Stimulated activated CD4-positive, alpha-beta T cell treated with anti-CD3 and anti-CD28 coated beads, Interleukin-4, amount 100 ng/mL, for 4 hours (primary cell): Measurements from ENCODE around the gene RBM3.
"Not testable (repeated sequence)": the region's sequence is repeated elsewhere in the genome, so short reads cannot be mapped to it uniquely, and the experiment has no call there.

Source experiments
- DNase-seq, 2 experiments: peaks; one replicate each; pipeline ENCODE4 v3.0.0-alpha.2; 2020

RBM3 gene

GRCh38 chrX:48574270-48575266 lies at the start of gene RBM3:
RBM3 (plus strand) TSS chrX:48574484; CDS start chrX:48575181, 697 bp downstream.
- DNase-seq, result peak; percentile 81 to 94

DNA sequence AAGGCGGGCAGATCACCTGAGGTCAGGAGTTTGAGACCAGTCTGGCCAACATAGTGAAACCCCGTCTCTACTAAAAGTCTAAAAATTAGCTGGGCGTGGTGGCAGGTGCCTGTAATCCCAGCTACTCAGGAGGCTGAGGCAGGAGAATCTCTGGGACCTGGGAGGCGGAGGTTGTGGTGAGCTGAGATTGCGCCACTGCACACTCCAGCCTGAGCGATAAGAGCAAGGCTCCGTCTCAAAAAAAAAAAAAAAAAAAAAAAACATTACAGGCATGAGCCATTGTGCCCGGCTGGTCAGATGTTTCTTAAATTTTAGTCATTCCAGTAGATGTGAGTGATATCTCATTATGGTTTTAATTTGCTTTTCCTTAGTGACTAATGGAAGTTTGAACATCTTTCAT lies 48.4 kb upstream of the RBM3 start:
- DNase-seq, result not testable (repeated sequence)

DNA sequence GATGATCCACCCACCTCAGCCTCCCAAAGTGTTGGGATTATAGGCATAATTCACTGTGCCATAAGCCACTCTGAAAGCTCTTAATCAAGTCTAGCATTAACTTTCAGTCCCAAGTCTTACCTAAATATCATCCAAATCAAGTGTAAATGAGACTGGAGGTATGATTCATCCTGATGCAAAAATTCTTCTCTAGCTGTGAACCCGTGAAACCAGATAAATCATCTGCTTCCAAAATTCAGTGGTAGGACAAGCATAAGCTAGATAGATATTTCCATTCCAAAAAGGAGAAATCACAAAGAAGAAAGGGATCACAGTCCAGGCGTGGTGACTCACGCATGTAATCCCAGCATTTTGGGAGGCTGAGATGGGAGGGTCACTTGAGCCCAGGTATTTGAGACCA lies 43.5 kb upstream of the RBM3 start:
- no peak for DNase-seq

DNA sequence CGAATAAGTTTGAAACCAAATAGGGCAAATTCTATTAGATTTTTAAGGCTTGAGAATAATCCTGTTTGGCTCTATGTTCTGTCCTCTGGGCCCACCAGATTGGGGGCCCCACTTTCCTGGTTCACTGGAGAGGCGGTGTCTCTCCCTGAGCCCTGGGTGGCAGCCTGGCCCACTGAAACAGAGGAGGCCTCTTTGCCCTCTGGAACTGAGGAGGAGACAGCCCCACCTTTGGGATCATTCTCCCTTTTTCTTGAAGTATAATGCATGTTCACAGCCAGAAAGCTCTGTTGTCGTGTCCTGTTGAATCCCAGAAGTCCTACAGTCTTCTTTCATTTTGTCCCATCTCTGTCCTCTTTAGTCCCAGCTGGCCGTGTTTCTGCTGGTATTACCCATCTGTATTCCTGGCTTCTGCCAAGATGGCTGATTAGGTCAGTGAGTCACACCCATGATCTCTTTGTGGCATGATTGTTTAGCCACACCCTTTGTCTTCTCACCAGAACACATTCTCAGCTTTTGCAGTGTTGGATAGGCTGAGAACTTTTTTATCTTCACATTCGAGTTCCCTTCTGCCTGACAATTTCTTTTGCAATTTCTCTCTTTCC lies 42.8 kb upstream of the RBM3 start:
- DNase-seq, result no peak

DNA sequence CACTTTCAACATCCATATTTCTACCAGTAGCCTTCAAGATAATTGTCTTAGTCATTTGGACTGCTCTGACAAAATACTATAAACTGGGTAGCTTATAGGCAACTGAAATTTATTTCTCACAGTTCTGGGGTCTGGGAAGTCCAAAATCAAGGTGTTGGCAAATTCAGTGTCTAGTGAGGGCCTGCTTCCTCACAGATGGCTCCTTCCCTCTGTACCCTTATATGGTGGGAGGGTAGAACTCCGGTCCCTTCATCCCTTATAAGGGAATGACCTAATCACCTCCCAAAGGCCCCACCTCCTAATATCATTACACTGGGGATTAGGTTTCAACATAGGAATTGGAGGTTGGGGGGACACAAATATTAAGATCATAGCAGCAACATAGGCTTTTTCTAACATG lies 42.1 kb upstream of the RBM3 start:
- DNase-seq, result no peak

DNA sequence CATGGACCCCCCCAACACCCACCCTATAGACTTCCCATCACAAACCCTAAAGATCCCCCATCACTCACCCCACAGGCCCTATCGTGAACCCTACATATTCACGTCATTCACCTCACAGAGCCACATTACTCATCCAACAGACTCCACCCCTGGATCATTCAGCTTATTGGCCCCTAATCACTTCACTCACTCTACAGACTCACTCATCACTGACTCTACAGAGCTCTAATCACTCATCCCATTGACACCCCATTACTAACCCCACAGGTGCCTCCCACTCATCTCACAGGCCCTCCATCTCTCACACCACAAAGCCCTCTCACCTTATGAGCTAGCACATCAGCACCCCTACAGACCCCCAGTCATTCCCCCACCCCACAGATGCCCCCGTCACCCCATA lies 41.1 kb upstream of the RBM3 start:
- no peak for DNase-seq

DNA sequence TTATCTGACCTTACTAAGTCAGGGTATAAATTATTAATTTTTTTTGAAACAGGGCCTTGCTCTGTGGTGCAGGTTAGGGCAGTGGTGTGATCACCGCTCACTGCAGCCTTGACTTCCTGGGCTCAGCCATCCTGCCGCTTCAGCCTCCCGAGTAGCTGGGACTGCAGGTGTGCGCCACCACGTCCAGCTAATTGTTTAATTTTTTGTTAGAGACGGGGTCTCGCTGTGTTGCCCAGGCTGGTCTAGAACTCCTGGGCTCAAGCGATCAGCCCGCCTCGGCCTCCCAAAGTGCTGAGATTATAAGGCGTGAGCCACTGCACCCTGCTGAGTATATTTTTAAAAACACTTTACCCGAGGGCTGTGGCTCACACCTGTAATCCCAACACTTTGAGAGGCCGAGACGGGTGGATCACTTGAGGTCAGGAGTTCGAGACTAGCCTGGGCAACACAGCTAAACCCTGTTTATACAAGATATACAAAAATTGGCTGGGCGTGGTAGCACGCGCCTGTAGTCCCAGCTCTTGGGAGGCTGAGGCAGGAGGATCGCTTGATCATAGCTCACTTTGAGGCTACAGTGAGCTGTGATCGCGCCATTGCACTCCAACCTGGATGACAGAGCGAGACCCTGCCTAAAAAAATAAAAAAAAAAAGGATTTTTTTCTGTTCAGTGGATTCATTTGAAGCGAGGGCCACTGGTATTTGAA lies 35.5 kb upstream of the RBM3 start:
- DNase-seq, result no peak

DNA sequence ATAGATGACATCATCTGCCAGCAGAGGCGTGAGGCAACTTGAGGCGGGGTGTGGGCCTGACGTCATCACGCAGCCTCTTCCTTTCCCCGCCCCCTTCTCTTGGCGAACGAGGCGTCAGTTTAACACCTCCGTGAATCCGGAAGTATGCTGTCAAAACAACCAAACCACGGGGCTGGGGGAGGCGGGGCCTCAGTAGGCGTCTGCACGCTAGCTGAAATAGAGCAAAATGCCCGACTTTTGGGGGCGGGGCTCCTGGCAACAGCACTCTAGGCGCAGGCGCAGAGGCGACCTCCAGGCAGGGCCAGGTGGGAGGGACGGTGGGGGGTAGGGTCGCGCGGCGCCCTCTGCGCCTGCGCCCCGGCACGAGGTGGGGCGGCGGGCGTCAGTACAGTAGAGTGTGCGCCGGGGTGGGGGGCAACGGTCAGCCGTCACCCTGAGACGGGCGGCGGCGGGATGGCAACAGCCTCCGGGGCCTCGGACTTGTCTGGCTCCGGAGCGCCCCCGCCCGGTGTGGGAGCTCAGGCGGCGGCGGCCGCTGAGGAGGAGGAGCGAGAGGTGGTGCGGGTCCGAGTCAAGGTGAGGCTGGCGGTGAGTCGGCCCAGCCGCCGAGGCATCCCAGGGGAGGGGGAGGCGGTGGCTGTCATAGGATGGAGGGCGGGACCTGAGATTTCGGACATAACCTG lies 34.8 kb upstream of the RBM3 start, which contains the start of gene TBC1D25:
TBC1D25 (plus strand) TSS at position 370 of the 683 bp plus-strand sequence; CDS start at position 454, 84 bp downstream.
- peak; percentile 94 to 98 for DNase-seq

- peak; percentile 50 to 53 for DNase-seq
Measured at GRCh38 chrX:48540028-48540375, 34.3 kb upstream of the RBM3 start.

GRCh38 chrX:48540480-48540879 lies 33.8 kb upstream of the RBM3 start:
- no peak for DNase-seq

DNA sequence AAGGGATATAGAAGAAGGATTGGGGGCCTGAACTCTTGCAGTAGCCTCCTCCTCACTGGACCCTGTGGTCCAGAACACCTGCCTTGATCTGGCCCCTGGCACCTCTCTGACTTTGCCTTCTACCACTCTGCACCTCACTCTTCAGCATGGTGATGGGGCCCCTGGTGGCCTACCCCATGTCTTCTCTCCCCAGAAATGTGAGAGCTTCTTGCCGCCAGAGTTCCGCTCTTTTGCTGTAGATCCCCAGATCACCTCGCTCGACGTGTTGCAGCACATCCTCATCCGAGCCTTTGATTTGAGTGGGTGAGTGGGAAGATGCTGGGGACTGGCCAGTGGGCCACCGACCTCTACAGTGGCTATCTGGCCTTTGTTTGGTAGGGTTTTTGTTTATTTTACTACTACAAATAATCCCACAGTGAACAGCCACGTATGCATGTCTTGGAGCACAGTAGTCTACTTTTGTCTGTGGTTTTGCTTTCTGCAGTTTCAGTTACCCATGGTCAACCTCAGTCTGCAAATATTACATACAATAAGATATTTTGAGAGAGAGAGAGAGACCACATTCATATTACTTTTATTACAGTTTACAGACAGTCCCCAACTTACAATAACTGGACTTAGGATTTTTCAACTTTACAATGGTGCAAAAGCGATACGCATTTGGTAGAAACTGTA lies 33.0 kb upstream of the RBM3 start:
- no peak for DNase-seq

DNA sequence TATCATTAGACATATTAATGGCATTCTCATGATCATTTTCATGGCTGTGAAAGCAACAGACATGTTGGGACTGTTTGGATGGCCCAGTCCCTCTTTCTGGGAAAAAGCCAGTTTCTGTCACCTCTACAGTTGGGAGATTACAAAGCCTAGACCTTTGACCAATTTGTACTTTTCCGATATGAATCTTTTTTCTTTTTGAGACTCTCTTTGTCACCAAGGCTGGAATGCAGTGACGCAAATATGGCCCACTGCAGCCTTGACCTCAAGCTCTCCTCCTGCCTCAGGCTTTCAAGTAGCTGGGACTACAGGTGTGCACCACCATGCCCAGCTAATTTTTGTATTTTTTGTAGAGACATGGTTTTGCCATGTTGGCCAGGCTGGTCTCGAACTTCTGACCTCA lies 25.4 kb upstream of the RBM3 start:
- no peak for DNase-seq

- DNase-seq, result not testable (repeated sequence)
Measured at GRCh38 chrX:48555731-48556325, 18.5 kb upstream of the RBM3 start.

DNA sequence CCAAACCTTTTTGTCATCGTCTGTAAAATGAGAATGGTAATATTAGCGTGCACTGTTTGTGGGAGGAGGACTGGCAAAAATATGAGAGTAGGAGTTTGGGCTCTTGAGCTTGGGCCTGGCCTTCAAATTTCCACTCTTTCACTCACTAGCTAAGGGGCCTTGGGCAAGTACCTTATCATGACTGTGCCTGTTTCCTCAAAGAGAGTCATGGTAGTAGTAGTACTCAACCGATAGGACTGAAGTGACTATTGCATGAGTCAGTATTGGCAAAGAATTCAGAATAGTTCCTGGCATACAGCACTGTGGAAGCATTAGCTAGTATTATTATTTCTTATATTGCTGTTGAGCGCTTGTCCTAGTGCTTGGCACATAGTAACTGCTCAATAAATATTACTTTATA lies 16.0 kb upstream of the RBM3 start:
- DNase-seq, result no peak

- DNase-seq, result no peak
Measured at GRCh38 chrX:48559636-48560035, 14.6 kb upstream of the RBM3 start.

DNA sequence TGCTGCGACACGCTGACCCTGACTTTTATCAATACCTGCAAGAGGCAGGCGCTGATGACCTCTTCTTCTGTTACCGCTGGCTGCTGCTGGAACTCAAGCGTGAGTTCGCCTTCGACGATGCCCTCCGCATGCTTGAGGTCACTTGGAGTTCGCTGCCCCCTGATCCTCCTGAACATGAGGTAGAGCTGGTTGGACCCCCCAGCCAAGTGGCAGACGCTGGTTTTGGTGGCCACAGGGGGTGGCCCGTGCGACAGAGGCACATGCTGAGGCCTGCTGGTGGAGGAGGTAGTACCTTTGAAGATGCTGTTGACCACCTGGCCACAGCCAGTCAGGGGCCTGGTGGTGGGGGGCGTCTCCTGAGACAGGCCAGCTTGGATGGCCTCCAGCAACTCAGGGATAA lies 14.2 kb upstream of the RBM3 start:
- no peak for DNase-seq

GRCh38 chrX:48560681-48561080 lies 13.6 kb upstream of the RBM3 start:
- DNase-seq, result no peak

- no peak for DNase-seq
Measured at GRCh38 chrX:48569958-48570357, 4.3 kb upstream of the RBM3 start.

- peak in 1 of 2 experiments; percentile 3 for DNase-seq
Measured at GRCh38 chrX:48573690-48574269, 504 bp upstream of the RBM3 start.

- DNase-seq, result no peak
Measured at GRCh38 chrX:48575642-48576041, 1.4 kb downstream of the RBM3 start.

DNA sequence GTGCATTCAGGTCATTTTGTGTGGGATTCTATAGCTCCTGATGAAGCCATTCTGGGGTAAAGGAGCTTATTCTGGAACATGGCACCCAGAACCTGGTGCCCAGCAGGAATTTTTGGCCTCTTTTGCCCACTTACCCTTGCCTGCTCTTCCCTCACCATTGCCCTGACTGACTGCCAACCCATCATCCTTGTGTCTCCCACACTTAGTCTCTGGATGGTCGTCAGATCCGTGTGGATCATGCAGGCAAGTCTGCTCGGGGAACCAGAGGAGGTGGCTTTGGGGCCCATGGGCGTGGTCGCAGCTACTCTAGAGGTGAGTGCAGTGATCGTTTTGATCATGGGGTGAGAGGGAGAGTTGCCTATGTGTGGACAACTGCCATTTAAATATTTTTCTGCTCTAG lies 1.8 kb downstream of the RBM3 start:
- no peak for DNase-seq
